SK-N-SH (cell line): ENCODE measurements around the gene CIDEB. TPM values are rescaled to one million over a fixed set of nuclear protein-coding genes. Genes with fewer than 3 reads are reported as not detected.

Experiments
- CTCF ChIA-PET: fragments of 300-600, 350-600 bp; formaldehyde crosslinking; extraction: SDS; loops from one replicate; lab custom pipeline; 2021; lab: Yijun Ruan, JAX
- POLR2A ChIA-PET: fragments of 350-600 bp; sonication (Branson Sonifier 250); formaldehyde crosslinking; extraction: SDS; loops from one replicate; lab custom pipeline; 2020; ENCODE audit warnings: antibody characterized with exemption, inconsistent platforms; lab: Yijun Ruan, JAX
- DNase-seq: peaks from one replicate; pipeline ENCODE4 v3.0.0; 2012
- H2AFZ ChIP-seq: fragments of 200-600 bp; sonication (generic); 2 replicates; pipeline ENCODE4 v1.8.1; 2016; ENCODE audit warnings: antibody characterized with exemption, mild to moderate bottlenecking, low read depth
- H3F3A ChIP-seq: fragments of 200-600 bp; sonication (generic); replicated peaks from 2 replicates; pipeline ENCODE3; 2016; ENCODE audit warnings: antibody characterized with exemption, mild to moderate bottlenecking; ENCODE audit not compliant: insufficient read depth
- H3K27ac ChIP-seq, 2 experiments: fragments of 200-500 bp in 1 of 2; fragments of 200-600 bp in 1 of 2; sonication (Bioruptor generic) in 1 of 2; sonication (generic), shearing (Covaris generic) in 1 of 2; 2 replicates each; pipeline versions ENCODE4 v1.5.1 to v1.6.1; 2014 to 2016; ENCODE audit warnings: low read depth in 2 of 2, inconsistent platforms in 1 of 2, low read length in 1 of 2, mild to moderate bottlenecking in 1 of 2, mixed read lengths in 1 of 2
- H3K27me3 ChIP-seq: fragments of 200-600 bp; sonication (generic), shearing (Covaris generic); 2 replicates; pipeline ENCODE4 v1.6.1; 2016; ENCODE audit warnings: mixed run types; ENCODE audit not compliant: insufficient read depth
- H3K36me3 ChIP-seq, 2 experiments: fragments of 200-500 bp in 1 of 2; fragments of 200-600 bp in 1 of 2; sonication (Bioruptor generic) in 1 of 2; sonication (generic) in 1 of 2; replicated peaks in 1 of 2; 2 replicates each; pipeline versions ENCODE3 to v1.5.1; 2014 to 2016; ENCODE audit warnings: low read length in 1 of 2, mild to moderate bottlenecking in 1 of 2; ENCODE audit not compliant: insufficient read depth in 2 of 2, control insufficient read depth in 1 of 2
- H3K4me1 ChIP-seq, 2 experiments: fragments of 200-500 bp in 1 of 2; fragments of 200-600 bp in 1 of 2; sonication (Bioruptor generic) in 1 of 2; sonication (generic), shearing (Covaris generic) in 1 of 2; 2 replicates each; pipeline versions ENCODE4 v1.5.1 to v1.6.1; 2014 to 2016; ENCODE audit warnings: low read depth in 1 of 2, low read length in 1 of 2, mixed run types in 1 of 2; ENCODE audit not compliant: insufficient read depth in 2 of 2, control insufficient read depth in 1 of 2
- H3K4me2 ChIP-seq: fragments of 200-600 bp; sonication (generic), shearing (Covaris generic); 2 replicates; pipeline ENCODE4 v1.6.1; 2017; ENCODE audit warnings: mixed run types
- H3K4me3 ChIP-seq, 2 experiments: fragments of 200-500 bp in 1 of 2; fragments of 200-600 bp in 1 of 2; sonication (Bioruptor generic) in 1 of 2; sonication (generic), shearing (Covaris generic) in 1 of 2; 2 replicates each; pipeline versions ENCODE4 v1.5.1 to v1.8.1; 2014 to 2016; ENCODE audit warnings: low read depth in 2 of 2, inconsistent platforms in 1 of 2, low read length in 1 of 2, mild to moderate bottlenecking in 1 of 2, mixed read lengths in 1 of 2, moderate library complexity in 1 of 2
- H3K79me2 ChIP-seq: fragments of 200-600 bp; sonication (generic); 2 replicates; pipeline ENCODE4 v1.8.1; 2017; ENCODE audit warnings: mild to moderate bottlenecking; ENCODE audit not compliant: insufficient read depth
- H3K9ac ChIP-seq: fragments of 200-600 bp; sonication (generic); 2 replicates; pipeline ENCODE4 v1.6.1; 2017; ENCODE audit warnings: mixed run types
- H3K9me2 ChIP-seq: fragments of 200-600 bp; sonication (generic); 2 replicates; pipeline ENCODE4 v1.6.1; 2017; ENCODE audit warnings: mixed run types
- H3K9me3 ChIP-seq: fragments of 200-600 bp; sonication (generic); 2 replicates; pipeline ENCODE4 v1.6.1; 2017; ENCODE audit warnings: mixed run types, mild to moderate bottlenecking, moderate library complexity
- H4K20me1 ChIP-seq: fragments of 200-600 bp; sonication (generic); 2 replicates; pipeline ENCODE4 v1.6.1; 2017; ENCODE audit warnings: mild to moderate bottlenecking, mixed run types; ENCODE audit not compliant: insufficient read depth
- CHD2 ChIP-seq: fragments of 150-350 bp; IDR thresholded peaks from 2 replicates; pipeline ENCODE4 v1.6.1; 2018; ENCODE audit warnings: low read length; ENCODE audit not compliant: partially characterized antibody
- FOSL2 ChIP-seq: IDR thresholded peaks from 2 replicates; pipeline ENCODE4 v1.4.0; 2012; ENCODE audit warnings: low read depth, mild to moderate bottlenecking, moderate library complexity, borderline replicate concordance
- FOXJ3 ChIP-seq: sonication (generic); formaldehyde crosslinking; IDR thresholded peaks from 2 replicates; pipeline ENCODE4 v1.5.1; 2020; ENCODE audit warnings: mild to moderate bottlenecking, missing genetic modification reagents
- GABPA ChIP-seq: IDR thresholded peaks from 2 replicates; pipeline ENCODE4 v1.4.0; 2012; ENCODE audit warnings: low read depth, mild to moderate bottlenecking
- NFIC ChIP-seq: IDR thresholded peaks from 2 replicates; pipeline ENCODE4 v1.4.0; 2012; ENCODE audit warnings: borderline replicate concordance
- RAD21 ChIP-seq: IDR thresholded peaks from 2 replicates; pipeline ENCODE4 v1.6.1; 2012; ENCODE audit warnings: mild to moderate bottlenecking, low read length
- RXRA ChIP-seq: IDR thresholded peaks from 2 replicates; pipeline ENCODE4 v1.4.0; 2012; ENCODE audit warnings: low read depth, mild to moderate bottlenecking, borderline replicate concordance
- WGBS: methylation state at CpG from one replicate; pipeline ENCODE4 v1.1.6; 2017; ENCODE audit warnings: low lambda C conversion rate; 5-methylcytosine and 5-hydroxymethylcytosine counted together
- polyA plus RNA-seq, 3 experiments: library from polyadenylated mRNA; depleted of rRNA; stranded (reverse); fragments of >200 nt; gene quantifications; 2 replicates each; pipeline ENCODE4 v1.2.3, GENCODE V29; 2012
- TF ChIP-seq, protein P1 (sequence below): IDR thresholded peaks from 2 replicates; pipeline ENCODE4; 2012
- TF ChIP-seq, protein P2 (sequence below): fragments of 200-600 bp; sonication (generic); IDR thresholded peaks from 2 replicates; pipeline ENCODE4 v1.6.1; 2017; ENCODE audit warnings: antibody characterized with exemption, mild to moderate bottlenecking, moderate library complexity
- TF ChIP-seq, protein P3 (sequence below): IDR thresholded peaks from 2 replicates; pipeline ENCODE4 v1.6.1; 2012; ENCODE audit warnings: mild to moderate bottlenecking, low read depth, low read length, moderate library complexity
- TF ChIP-seq, protein P4 (sequence below): IDR thresholded peaks from 2 replicates; pipeline ENCODE4 v1.4.0; 2012; ENCODE audit warnings: low read depth, borderline replicate concordance

The CIDEB gene
- polyA plus RNA-seq, 1 of the 3 experiments (the other 2 are of a cell fraction), result 0.05 TPM

DNA sequence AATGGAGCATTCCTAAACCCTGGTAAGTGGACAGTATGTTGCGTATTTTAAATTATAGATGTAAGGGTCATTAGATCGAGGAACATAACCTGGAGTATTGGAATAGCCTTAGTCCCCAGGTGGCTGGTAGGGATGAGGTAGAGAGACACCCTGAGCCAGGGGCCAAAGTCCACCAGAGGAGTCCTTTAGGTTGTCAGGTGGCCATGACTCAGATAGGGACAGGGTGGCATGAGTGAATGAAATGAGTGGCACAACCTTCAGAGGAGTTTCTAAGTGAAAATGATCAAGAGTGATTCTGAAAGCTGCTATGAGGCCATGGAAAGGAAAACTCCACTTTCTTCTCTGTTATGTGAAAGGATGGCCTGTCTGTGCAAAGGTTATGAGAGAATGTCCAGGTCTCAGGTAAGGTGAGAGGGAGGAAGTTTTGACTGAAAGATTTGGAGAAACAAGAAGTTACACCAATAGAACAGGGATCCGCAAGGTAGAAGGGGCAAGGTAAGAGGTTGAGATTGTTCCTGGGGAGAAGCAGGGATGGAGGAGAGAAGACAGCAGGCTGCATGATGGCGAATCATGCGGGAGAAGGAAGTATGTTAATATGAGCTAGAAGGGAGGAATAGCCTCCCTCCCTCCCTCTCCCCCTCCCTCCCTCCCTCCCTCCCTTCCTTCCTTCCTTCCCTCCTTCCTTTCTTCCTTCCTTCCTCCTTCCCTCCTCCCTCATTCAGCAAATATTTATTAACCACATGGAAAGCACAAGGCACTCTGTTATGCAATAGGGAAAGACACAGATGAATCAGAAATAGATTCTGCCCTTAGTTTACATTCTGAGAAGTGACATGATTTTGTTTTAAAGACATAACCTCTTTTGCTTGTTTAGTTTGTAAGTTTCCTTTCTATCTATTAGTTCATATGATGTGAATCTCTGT is 46.0 kb upstream of the CIDEB start (continued):
- no peak for TF ChIP-seq CHD2
- no peak for TF ChIP-seq FOSL2
- TF ChIP-seq NFIC, result no peak
- TF ChIP-seq, protein P1, sequence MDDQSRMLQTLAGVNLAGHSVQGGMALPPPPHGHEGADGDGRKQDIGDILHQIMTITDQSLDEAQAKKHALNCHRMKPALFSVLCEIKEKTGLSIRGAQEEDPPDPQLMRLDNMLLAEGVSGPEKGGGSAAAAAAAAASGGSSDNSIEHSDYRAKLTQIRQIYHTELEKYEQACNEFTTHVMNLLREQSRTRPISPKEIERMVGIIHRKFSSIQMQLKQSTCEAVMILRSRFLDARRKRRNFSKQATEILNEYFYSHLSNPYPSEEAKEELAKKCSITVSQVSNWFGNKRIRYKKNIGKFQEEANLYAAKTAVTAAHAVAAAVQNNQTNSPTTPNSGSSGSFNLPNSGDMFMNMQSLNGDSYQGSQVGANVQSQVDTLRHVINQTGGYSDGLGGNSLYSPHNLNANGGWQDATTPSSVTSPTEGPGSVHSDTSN, result no peak

DNA sequence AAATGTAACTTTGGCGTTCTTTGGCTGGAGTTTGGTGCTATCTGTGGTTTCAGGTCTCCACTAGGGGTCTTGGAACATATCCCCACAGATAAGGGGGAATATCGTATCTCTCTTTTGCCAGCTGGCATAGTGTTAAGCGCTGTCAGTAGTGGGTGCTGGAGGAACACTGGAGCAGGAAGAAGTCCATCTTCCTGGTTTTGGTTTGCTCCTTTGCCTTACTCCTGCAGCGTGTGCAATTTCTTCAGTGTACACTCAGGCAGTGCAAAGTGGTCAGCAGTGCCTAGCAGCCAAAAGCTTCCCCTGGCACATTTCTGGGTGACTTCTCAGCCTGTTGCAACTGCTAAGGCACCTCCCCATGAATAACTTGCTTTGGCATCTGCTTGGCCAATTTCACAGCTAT is 43.7 kb upstream of the CIDEB start:
- H3K9me3 ChIP-seq, result no peaks in the 10 kb centered on the region
- no peak overlapping the region for H3K27ac ChIP-seq
- no peak overlapping the region for H3K9ac ChIP-seq
- H3K4me1 ChIP-seq, result no peaks in the 10 kb centered on the region; a peak in 1 of 4 replicates
- WGBS, result 14% methylated on average over 4 of the region's 4 CpGs
- ChIA-PET POLR2A (interaction anchor here (0.6 kb wide), 1 partner anchor 17 kb away, joined by 3 read pairs; the partner anchor contains the start of gene NFATC4), CTCF (interaction anchor here (0.9 to 5.0 kb wide), 13 partner anchors 10 to 109 kb away, joined by 3 to 32 read pairs (median 4); partner anchors contain the start of genes ADCY4, RIPK3 and TINF2)
- no peak overlapping the region for H2AFZ ChIP-seq
- H3K4me3 ChIP-seq, result no peak overlapping the region
- no peak for DNase-seq
- no peaks in the 10 kb centered on the region for H3K79me2 ChIP-seq
- no peaks in the 10 kb centered on the region for H3K36me3 ChIP-seq
- no peaks in the 10 kb centered on the region for H3K9me2 ChIP-seq
- no peak overlapping the region for H3K4me2 ChIP-seq
- H3F3A ChIP-seq, result no peaks in the 10 kb centered on the region
- no peak for TF ChIP-seq FOXJ3
- TF ChIP-seq, protein P2, sequence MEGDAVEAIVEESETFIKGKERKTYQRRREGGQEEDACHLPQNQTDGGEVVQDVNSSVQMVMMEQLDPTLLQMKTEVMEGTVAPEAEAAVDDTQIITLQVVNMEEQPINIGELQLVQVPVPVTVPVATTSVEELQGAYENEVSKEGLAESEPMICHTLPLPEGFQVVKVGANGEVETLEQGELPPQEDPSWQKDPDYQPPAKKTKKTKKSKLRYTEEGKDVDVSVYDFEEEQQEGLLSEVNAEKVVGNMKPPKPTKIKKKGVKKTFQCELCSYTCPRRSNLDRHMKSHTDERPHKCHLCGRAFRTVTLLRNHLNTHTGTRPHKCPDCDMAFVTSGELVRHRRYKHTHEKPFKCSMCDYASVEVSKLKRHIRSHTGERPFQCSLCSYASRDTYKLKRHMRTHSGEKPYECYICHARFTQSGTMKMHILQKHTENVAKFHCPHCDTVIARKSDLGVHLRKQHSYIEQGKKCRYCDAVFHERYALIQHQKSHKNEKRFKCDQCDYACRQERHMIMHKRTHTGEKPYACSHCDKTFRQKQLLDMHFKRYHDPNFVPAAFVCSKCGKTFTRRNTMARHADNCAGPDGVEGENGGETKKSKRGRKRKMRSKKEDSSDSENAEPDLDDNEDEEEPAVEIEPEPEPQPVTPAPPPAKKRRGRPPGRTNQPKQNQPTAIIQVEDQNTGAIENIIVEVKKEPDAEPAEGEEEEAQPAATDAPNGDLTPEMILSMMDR, result peak; percentile 17; the same call in 1 of the 2 replicates
- no peak for TF ChIP-seq GABPA
- peak; percentile 26; the same call in 1 of the 2 replicates for TF ChIP-seq RAD21
- TF ChIP-seq RXRA, result no peak
- TF ChIP-seq NFIC, result no peak
- no peaks in the 10 kb centered on the region for H4K20me1 ChIP-seq
- peaks cover 64% of the 10 kb centered on the region for H3K27me3 ChIP-seq

DNA sequence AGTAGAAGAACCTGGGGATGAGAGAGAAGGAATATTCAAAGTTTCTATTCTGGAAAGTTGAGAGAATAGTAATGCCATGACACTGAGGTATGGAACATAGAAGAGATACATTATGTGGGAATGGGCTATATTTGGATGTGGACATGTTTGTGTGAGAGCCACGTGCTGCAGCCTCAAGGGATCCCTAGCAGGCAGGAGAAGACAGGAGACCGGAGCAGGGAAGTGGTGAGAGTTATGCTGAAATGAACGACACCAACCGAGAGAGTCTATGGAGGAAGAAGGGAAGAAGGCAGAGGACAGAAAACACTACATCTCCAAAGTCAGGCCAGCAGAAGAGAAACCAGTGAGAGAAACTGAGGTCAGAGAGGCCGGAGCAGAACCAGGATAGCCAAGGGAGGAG is 42.0 kb upstream of the CIDEB start:
- Histone ChIP-seq H3K36me3 (no peaks in the 10 kb centered on the region), H3K4me1 (no peaks in the 10 kb centered on the region; a peak in 1 of 4 replicates), H3K9ac (no peak overlapping the region), H3K79me2 (no peaks in the 10 kb centered on the region), H3K27me3 (peaks cover 81% of the 10 kb centered on the region), H3K4me2 (no peak overlapping the region), H3K27ac (no peak overlapping the region), H2AFZ (no peak overlapping the region), H3K9me2 (no peaks in the 10 kb centered on the region), H4K20me1 (no peaks in the 10 kb centered on the region), H3K4me3 (no peak overlapping the region), H3K9me3 (no peaks in the 10 kb centered on the region), H3F3A (no peaks in the 10 kb centered on the region)
- ChIA-PET POLR2A (no interaction called here), CTCF (interaction anchor here (1.0 to 5.0 kb wide), 4 partner anchors 16 to 82 kb away, joined by 3 to 32 read pairs (median 13); partner anchors contain the start of genes ADCY4 and CIDEB)
- 24% methylated on average over 5 of the region's 5 CpGs for WGBS
- DNase-seq, result no peak
- TF ChIP-seq GABPA, result no peak
- TF ChIP-seq, protein P3, sequence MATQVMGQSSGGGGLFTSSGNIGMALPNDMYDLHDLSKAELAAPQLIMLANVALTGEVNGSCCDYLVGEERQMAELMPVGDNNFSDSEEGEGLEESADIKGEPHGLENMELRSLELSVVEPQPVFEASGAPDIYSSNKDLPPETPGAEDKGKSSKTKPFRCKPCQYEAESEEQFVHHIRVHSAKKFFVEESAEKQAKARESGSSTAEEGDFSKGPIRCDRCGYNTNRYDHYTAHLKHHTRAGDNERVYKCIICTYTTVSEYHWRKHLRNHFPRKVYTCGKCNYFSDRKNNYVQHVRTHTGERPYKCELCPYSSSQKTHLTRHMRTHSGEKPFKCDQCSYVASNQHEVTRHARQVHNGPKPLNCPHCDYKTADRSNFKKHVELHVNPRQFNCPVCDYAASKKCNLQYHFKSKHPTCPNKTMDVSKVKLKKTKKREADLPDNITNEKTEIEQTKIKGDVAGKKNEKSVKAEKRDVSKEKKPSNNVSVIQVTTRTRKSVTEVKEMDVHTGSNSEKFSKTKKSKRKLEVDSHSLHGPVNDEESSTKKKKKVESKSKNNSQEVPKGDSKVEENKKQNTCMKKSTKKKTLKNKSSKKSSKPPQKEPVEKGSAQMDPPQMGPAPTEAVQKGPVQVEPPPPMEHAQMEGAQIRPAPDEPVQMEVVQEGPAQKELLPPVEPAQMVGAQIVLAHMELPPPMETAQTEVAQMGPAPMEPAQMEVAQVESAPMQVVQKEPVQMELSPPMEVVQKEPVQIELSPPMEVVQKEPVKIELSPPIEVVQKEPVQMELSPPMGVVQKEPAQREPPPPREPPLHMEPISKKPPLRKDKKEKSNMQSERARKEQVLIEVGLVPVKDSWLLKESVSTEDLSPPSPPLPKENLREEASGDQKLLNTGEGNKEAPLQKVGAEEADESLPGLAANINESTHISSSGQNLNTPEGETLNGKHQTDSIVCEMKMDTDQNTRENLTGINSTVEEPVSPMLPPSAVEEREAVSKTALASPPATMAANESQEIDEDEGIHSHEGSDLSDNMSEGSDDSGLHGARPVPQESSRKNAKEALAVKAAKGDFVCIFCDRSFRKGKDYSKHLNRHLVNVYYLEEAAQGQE, result no peak
- TF ChIP-seq, protein P4, sequence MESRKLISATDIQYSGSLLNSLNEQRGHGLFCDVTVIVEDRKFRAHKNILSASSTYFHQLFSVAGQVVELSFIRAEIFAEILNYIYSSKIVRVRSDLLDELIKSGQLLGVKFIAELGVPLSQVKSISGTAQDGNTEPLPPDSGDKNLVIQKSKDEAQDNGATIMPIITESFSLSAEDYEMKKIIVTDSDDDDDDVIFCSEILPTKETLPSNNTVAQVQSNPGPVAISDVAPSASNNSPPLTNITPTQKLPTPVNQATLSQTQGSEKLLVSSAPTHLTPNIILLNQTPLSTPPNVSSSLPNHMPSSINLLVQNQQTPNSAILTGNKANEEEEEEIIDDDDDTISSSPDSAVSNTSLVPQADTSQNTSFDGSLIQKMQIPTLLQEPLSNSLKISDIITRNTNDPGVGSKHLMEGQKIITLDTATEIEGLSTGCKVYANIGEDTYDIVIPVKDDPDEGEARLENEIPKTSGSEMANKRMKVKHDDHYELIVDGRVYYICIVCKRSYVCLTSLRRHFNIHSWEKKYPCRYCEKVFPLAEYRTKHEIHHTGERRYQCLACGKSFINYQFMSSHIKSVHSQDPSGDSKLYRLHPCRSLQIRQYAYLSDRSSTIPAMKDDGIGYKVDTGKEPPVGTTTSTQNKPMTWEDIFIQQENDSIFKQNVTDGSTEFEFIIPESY, result no peak
- TF ChIP-seq, protein P2, result no peak
